Panc1 (cell line): ENCODE measurements around the gene AS3MT.

Experiments used
- POLR2AphosphoS5 ChIP-seq: IDR thresholded peaks from 2 replicates; pipeline ENCODE4 v1.6.1; 2012; ENCODE audit warnings: mild to moderate bottlenecking, low read depth, low read length, moderate library complexity
- SIN3A ChIP-seq: IDR thresholded peaks from 2 replicates; pipeline ENCODE4 v1.6.1; 2012; ENCODE audit warnings: low read depth, mild to moderate bottlenecking, low read length, moderate library complexity, borderline replicate concordance; ENCODE audit not compliant: insufficient read depth
- TCF7L2 ChIP-seq: IDR thresholded peaks from 2 replicates; pipeline ENCODE4 v1.6.1; 2011; ENCODE audit warnings: mild to moderate bottlenecking, low read depth, low read length, inconsistent platforms
- TF ChIP-seq, protein P1 (sequence below): fragments of 450-650 bp; IDR thresholded peaks from 2 replicates; pipeline ENCODE4 v1.5.1; 2017; ENCODE audit warnings: mild to moderate bottlenecking
- TF ChIP-seq, protein P2 (sequence below), 2 experiments: IDR thresholded peaks; 2 replicates each; pipeline ENCODE4 v1.6.1; 2011 to 2012; ENCODE audit warnings: low read depth in 2 of 2, control low read depth in 1 of 2, low read length in 1 of 2, mild to moderate bottlenecking in 1 of 2, moderate library complexity in 1 of 2; ENCODE audit not compliant: insufficient read depth in 1 of 2

DNA sequence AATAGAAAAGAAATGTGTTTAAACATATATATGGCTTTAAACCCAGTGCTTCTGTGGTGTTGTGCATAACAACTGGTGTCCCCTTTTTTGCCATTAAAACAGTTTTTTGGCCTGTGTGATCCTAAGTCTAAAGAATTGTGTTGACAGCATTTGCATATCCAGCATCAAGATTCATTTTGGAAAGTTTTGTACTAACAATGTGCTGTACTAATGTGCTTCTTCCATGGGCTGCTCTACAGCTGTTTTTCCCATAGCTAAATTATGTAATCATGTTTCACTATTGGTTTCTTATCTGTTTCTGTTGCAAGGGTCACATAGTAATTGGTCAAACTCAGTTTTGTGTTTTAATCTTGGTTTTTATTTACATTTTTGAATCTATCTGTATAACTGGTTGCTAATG is 54.3 kb downstream of the AS3MT start:
- TF ChIP-seq, protein P1, sequence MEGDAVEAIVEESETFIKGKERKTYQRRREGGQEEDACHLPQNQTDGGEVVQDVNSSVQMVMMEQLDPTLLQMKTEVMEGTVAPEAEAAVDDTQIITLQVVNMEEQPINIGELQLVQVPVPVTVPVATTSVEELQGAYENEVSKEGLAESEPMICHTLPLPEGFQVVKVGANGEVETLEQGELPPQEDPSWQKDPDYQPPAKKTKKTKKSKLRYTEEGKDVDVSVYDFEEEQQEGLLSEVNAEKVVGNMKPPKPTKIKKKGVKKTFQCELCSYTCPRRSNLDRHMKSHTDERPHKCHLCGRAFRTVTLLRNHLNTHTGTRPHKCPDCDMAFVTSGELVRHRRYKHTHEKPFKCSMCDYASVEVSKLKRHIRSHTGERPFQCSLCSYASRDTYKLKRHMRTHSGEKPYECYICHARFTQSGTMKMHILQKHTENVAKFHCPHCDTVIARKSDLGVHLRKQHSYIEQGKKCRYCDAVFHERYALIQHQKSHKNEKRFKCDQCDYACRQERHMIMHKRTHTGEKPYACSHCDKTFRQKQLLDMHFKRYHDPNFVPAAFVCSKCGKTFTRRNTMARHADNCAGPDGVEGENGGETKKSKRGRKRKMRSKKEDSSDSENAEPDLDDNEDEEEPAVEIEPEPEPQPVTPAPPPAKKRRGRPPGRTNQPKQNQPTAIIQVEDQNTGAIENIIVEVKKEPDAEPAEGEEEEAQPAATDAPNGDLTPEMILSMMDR: no peak
- TF ChIP-seq SIN3A (no peak), TCF7L2 (no peak), POLR2AphosphoS5 (no peak)
- TF ChIP-seq, protein P2, sequence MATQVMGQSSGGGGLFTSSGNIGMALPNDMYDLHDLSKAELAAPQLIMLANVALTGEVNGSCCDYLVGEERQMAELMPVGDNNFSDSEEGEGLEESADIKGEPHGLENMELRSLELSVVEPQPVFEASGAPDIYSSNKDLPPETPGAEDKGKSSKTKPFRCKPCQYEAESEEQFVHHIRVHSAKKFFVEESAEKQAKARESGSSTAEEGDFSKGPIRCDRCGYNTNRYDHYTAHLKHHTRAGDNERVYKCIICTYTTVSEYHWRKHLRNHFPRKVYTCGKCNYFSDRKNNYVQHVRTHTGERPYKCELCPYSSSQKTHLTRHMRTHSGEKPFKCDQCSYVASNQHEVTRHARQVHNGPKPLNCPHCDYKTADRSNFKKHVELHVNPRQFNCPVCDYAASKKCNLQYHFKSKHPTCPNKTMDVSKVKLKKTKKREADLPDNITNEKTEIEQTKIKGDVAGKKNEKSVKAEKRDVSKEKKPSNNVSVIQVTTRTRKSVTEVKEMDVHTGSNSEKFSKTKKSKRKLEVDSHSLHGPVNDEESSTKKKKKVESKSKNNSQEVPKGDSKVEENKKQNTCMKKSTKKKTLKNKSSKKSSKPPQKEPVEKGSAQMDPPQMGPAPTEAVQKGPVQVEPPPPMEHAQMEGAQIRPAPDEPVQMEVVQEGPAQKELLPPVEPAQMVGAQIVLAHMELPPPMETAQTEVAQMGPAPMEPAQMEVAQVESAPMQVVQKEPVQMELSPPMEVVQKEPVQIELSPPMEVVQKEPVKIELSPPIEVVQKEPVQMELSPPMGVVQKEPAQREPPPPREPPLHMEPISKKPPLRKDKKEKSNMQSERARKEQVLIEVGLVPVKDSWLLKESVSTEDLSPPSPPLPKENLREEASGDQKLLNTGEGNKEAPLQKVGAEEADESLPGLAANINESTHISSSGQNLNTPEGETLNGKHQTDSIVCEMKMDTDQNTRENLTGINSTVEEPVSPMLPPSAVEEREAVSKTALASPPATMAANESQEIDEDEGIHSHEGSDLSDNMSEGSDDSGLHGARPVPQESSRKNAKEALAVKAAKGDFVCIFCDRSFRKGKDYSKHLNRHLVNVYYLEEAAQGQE (IDR thresholded peaks at IDR 0.05; ENCODE audit: insufficient read depth in 1 of 2, low read depth in 2 of 2, low read length in 1 of 2): no peak
